Measurements from ENCODE around the gene MVB12B.

Gene MVB12B

DNA sequence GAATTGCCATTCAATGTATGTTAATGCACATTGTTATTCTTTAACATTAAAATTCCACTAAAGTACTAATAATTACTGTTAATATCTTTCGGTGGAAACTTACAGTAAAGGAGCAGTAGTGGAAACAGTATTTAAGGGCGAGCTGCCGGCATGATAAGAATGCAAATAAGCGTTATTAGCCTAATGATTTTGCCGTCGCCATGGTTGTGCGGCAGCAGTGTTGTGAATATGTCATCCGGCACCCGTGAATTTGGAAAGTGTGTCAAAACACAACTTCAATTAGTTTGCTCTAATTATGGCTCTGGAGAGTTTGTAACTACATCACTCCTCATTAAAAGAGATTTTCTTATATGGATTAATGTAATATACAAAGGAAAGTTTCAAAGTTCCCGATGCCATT lies 81.4 kb downstream of the MVB12B start:
- DNase-seq (ENCODE audit: low spot score): no peak

DNA sequence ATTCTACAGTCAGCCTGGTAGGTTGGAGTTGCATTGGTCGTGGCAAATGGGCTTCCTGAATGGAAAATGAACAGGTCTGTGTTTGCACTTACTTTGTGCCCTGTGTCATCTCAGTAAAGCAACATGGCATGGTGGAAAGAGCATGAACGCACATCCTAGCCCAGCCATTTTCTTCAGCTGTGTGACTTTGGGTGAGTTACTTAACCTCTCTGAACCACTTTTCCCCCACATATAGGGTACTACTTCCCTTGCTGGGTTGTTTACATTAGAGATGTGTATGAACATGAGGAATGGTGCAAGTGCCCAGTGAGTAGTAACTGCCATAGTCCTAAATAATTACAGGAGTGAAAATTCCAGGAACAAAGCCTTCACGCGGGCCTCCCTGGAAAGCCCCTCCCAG lies 83.6 kb downstream of the MVB12B start:
- no peak for DNase-seq (ENCODE audit: low spot score)

DNA sequence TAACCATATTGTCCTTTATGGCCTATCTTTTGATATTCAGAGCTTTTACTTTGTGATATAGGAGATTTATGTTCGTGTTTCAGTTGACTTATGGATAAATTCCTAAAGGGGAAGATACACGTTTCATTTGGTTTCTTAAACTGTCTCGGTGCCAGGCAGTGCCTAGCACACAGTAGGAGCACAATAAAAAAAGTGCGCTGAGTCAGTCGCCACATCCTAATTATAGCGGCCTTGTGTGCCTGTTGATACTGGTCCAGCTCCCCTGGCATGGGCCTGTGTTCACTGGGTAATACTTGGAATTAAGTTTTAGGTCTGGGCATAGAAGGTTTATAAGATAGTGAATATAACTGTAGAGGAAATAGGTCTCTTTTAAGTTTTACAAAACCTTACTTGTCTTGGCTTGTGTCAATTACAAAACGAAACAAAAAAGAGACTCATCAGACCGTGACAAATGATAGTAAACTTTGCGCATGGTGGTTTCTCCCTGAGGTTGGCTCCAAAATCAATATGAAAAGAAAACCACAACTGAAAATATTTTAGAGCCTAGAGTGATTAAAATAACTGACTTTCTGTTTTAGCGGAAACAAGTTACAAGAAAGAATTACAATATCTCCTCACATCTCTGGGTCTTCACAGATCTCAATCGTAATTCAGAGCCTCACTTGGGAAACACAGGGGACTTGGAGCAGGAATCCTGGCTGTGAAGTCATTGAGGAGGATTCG lies 84.8 kb downstream of the MVB12B start:
- DNase-seq (ENCODE audit: low spot score): no peak

DNA sequence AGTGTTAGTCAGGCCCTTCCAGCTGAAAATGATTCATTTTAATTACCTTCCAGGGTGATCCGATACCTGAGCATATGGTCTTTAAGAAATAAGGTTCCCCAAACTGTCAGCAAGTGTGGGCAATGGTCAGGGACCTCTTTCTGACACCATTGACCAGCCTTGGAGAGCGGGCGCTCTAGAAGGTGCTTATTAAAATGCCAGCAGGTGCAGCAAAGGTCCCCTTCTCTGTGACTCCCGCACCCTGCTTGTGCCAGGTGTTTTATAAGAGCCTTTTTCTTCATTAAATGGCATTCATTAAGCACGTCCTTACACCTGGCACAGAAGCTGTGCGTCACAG lies 85.3 kb downstream of the MVB12B start:
- DNase-seq (ENCODE audit: low spot score): no peak

DNA sequence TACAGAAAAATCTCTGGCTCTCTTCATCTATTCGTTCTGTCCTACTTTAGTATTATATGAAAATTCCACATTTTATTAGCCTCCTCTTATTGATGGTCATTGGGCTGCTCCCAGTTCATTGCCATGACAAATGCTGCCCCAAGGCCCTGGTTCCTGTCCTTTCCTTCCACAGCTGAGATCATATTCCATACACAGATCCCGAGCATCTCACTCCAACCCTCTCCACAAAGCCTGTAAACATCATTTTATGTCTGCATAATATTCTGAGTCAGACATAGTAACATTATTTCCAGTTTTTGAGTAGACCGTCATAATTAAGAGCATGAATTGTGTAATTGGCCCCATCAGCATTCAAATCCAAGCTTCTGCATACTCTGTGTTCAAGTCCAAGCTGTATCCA lies 86.3 kb downstream of the MVB12B start:
- no peak for DNase-seq (ENCODE audit: low spot score)

DNA sequence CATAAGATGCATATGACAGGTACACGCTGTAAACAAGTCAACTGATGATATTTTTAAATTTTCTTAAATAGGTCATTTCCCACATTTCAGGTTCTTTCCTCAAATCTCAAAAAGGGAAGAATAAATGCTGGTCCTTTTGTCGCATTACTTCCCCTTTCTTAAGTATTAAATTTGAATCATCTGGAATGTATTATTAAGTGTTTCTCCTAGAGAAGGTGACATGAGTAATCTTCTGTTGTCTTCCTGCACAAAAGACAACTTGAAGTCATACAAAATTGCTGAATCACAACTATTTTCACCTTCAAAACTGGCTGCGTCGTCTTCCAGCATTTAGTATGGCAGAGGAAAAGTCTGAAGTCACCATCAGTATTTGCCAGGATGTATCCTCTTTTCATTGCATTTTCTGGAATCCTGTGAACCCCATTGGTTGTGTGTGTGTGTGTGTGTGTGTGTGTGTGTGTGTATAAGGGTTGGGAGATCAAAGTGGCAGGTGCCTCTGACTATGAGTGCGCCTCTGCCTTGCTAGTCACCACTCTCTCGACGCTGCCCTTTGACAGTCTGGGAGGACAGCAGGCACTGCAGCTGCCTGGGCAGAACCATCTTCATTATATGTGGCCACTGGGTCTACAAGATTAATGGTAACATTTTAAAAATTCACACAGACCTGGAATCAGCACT lies 86.9 kb downstream of the MVB12B start:
- DNase-seq (ENCODE audit: low spot score): no peak

- no peak for DNase-seq (ENCODE audit: low spot score)
Observed at GRCh38 chr9:126415741-126416370, 89.2 kb downstream of the MVB12B start.

DNA sequence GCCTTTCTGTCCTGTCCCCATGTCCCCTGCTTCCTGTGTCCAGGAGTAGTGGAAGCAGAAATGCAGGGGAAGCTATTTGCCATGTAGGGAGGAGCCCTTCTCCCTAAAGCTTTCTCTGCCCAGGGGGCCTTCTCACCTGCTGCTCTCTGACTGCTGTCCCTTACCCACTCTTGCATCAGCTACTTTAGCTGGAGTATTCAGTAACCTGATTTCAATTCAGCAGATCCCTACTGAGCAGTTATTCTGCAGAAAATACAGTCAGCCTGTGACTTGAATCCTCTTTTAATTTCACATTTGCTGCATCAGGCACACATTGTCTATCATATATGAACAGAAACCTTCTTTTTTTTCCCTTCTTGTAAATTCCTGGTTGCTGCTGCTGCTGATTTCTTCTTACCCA lies 90.4 kb downstream of the MVB12B start:
- no peak for DNase-seq (ENCODE audit: low spot score)

GRCh38 chr9:126417684-126418083 lies 91.1 kb downstream of the MVB12B start:
- no peak for DNase-seq (ENCODE audit: low spot score)

DNA sequence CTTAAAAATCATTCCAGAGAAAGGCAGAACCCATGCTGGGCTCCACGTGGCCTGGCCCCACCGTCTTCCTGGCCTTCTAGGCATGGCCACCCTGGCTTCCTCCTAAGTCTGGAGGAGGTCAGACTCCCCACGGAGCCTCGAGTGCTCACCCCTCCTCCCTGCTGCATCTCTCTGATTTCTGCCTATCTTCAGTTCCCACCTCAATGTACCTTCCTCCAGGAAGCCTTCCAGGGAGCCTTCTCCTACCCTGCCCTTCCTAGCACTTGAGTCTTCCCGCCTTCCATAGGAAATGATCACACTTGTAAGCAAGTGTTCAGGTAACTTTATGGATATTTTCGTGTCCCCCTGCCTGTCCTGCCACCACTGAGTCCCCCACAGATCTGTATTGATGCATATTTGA lies 92.0 kb downstream of the MVB12B start:
- DNase-seq (ENCODE audit: low spot score): no peak

DNA sequence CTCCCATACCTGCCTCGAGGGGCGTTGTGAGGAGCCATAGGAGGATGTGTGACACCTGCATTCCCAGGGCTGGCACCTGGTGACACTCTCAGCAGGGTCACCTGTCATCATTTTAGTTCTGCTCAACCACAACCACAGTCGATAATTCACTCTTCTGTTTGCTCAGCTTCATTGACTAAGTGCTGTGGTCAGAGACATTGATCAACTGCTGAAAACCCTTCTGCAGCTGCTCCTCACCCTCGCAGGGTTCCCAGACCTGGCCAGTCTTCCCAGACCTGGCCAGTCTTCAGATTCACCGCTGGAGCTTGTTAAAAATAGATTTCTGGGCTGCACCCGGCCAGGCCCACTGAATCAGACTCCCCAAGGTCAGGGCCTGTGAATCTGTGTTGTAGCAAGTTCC lies 92.8 kb downstream of the MVB12B start:
- DNase-seq (ENCODE audit: low spot score): no peak

DNA sequence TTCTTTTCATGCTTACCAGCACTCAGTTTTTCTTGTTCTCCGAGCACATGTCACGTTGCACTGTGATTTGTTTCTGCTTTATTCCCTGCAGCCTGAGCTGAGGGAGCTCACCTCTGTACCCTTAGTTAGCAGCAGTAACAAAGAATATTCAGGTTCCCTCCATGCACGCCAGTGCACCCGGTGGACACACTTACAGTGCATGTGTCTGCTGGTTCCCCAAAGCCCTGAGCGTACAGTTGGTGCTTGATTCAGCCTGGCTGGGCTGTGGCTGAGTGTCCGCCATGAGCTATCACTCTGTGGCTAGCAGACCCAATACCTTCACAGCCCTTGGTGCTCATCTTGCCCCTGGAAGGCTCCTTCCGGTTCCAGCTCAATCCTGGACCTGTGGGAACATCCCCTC lies 93.5 kb downstream of the MVB12B start:
- DNase-seq (ENCODE audit: low spot score): no peak

GRCh38 chr9:126420643-126421564 lies 94.3 kb downstream of the MVB12B start:
- no peak for DNase-seq (ENCODE audit: low spot score)

GRCh38 chr9:126421567-126422428 lies 95.2 kb downstream of the MVB12B start:
- DNase-seq (ENCODE audit: low spot score): no peak

GRCh38 chr9:126423142-126423915 lies 96.7 kb downstream of the MVB12B start:
- no peak for DNase-seq (ENCODE audit: low spot score)

GRCh38 chr9:126423916-126424185 lies 97.2 kb downstream of the MVB12B start:
- DNase-seq (ENCODE audit: low spot score): no peak

GRCh38 chr9:126424511-126424910 lies 97.9 kb downstream of the MVB12B start:
- DNase-seq (ENCODE audit: low spot score): no peak

DNA sequence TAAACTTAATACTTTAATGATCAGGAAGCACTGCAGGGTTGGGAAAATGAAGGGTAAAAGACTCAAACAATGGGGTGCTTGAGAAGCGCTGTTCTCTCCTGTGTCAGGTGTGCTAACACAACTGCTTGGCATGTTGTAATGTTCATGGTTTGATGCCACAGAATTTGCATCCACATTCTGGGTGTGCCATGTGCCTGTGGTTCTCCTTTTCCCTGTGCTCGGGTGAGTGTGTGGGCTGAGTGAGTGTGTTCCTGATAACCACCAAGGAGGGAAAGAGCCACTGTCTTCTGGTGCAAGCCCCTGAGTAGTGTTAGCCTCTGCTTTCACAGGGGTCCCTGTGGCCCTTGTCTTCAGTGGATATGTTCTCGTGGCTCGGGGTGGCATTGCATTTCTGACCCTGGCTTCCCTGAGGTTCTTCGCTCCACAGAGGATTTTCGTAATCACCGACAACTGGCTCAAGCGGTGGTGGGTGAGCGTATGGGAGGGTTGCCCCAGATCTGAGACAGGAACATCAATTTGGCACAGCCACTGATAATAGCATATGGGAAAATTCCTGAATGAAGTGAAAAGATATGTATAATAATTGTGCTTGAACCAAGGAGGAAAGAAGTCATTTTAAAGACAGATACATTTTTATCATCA lies 102.0 kb downstream of the MVB12B start:
- no peak for DNase-seq (ENCODE audit: low spot score)

GRCh38 chr9:126429190-126429589 lies 102.6 kb downstream of the MVB12B start:
- DNase-seq (ENCODE audit: low spot score): no peak

GRCh38 chr9:126430124-126430523 lies 103.5 kb downstream of the MVB12B start:
- no peak for DNase-seq (ENCODE audit: low spot score)
